Keratinocyte (primary cell): ENCODE data around the gene MRPL44. TPM values are rescaled to one million over a fixed set of nuclear protein-coding genes. Genes with fewer than 3 reads are reported as not detected.
"Not testable (repeated sequence)": the region's sequence is repeated elsewhere in the genome, so short reads cannot be mapped to it uniquely, and the experiment has no call there.

Experiments used
- DNase-seq: peaks from one replicate; pipeline ENCODE4 v3.0.0-alpha.2; 2011; ENCODE audit warnings: low read depth, missing footprints, low spot score
- FAIRE-seq: peaks from 2 replicates; lab custom pipeline; 2011; peaks lifted over from hg19 to GRCh38; lab: Jason Lieb, UNC
- H2AFZ ChIP-seq: 2 replicates; pipeline ENCODE4 v1.6.0; 2012; ENCODE audit warnings: low read length, control low read depth, inconsistent platforms; ENCODE audit not compliant: control insufficient read depth
- H3K27ac ChIP-seq: 2 replicates; pipeline ENCODE4 v1.5.1; 2011; ENCODE audit warnings: low read length; ENCODE audit not compliant: control insufficient read depth, insufficient read depth
- H3K27me3 ChIP-seq: 3 replicates; pipeline ENCODE4 v1.6.0; 2011; ENCODE audit warnings: low read length; ENCODE audit not compliant: control insufficient read depth, insufficient read depth; ENCODE audit errors: extremely low read depth
- H3K36me3 ChIP-seq, 2 experiments: 2 replicates in 1 of 2; 3 replicates in 1 of 2; pipeline ENCODE4 v1.5.1; 2011; ENCODE audit warnings: low read length in 2 of 2, mild to moderate bottlenecking in 1 of 2; ENCODE audit not compliant: control insufficient read depth in 2 of 2, insufficient read depth in 2 of 2; ENCODE audit errors: extremely low read depth in 1 of 2
- H3K4me1 ChIP-seq: 3 replicates; pipeline ENCODE4 v1.5.1; 2011; ENCODE audit warnings: low read length; ENCODE audit not compliant: control insufficient read depth, insufficient read depth; ENCODE audit errors: extremely low read depth
- H3K4me2 ChIP-seq: 3 replicates; pipeline ENCODE4 v1.6.0; 2011; ENCODE audit warnings: low read depth, low read length; ENCODE audit not compliant: control insufficient read depth, insufficient read depth; ENCODE audit errors: extremely low read depth
- H3K4me3 ChIP-seq, 3 experiments: fragments of 200-600 bp in 1 of 3; sonication (generic) in 1 of 3; 2 replicates in 2 of 3; 3 replicates in 1 of 3; pipeline ENCODE4 v1.5.1; 2011 to 2016; ENCODE audit warnings: low read length in 3 of 3, mild to moderate bottlenecking in 3 of 3, control low read depth in 2 of 3, inconsistent platforms in 1 of 3, low read depth in 1 of 3, mixed read lengths in 1 of 3, mixed run types in 1 of 3, moderate library complexity in 1 of 3; ENCODE audit not compliant: control insufficient read depth in 2 of 3, insufficient read depth in 2 of 3; ENCODE audit errors: extremely low read depth in 1 of 3
- H3K79me2 ChIP-seq: 2 replicates; pipeline ENCODE4 v1.6.0; 2012; ENCODE audit warnings: low read length; ENCODE audit not compliant: control insufficient read depth, insufficient read depth
- H3K9ac ChIP-seq: 3 replicates; pipeline ENCODE4 v1.6.0; 2011; ENCODE audit warnings: low read length; ENCODE audit not compliant: control insufficient read depth, insufficient read depth; ENCODE audit errors: extremely low read depth
- H3K9me1 ChIP-seq: 3 replicates; pipeline ENCODE4 v1.6.0; 2011; ENCODE audit warnings: low read length; ENCODE audit not compliant: control insufficient read depth, insufficient read depth; ENCODE audit errors: extremely low read depth
- H3K9me3 ChIP-seq: 2 replicates; pipeline ENCODE4 v1.5.1; 2012; ENCODE audit warnings: low read depth, low read length; ENCODE audit not compliant: control insufficient read depth
- H4K20me1 ChIP-seq: 3 replicates; pipeline ENCODE4 v1.6.0; 2011; ENCODE audit warnings: low read length; ENCODE audit not compliant: control insufficient read depth, insufficient read depth; ENCODE audit errors: extremely low read depth
- EZH2 ChIP-seq: IDR thresholded peaks from one replicate; pipeline ENCODE4 v1.6.1; 2012; ENCODE audit warnings: inconsistent platforms, mild to moderate bottlenecking, low read length, moderate library complexity
- dilution Hi-C: fragments of 300-500 bp; cut with MboI; formaldehyde crosslinking; loops from one replicate; pipeline ENCODE4 v1.7.0; 2020; ENCODE audit warnings: low sequenced_read_pairs; ENCODE audit not compliant: extremely low pct_ligation_motif_present
- polyA plus RNA-seq, 5 experiments: library from polyadenylated mRNA; depleted of rRNA in 3 of 5; stranded (reverse) in 3 of 5; stranded (forward) in 1 of 5; unstranded in 1 of 5; fragments of >200 nt; gene quantifications; 1 replicate in 1 of 5; 2 replicates in 3 of 5; 3 replicates in 1 of 5; pipeline versions ENCODE4 v1.2.1 to v1.2.3, GENCODE V29; 2011 to 2012; ENCODE audit warnings: missing spikeins in 2 of 5, low read depth in 1 of 5, low replicate concordance in 1 of 5
- TF ChIP-seq, protein P1 (sequence below), 3 experiments: IDR thresholded peaks in 1 of 3; conservative IDR thresholded peaks in 1 of 3; optimal IDR thresholded peaks in 1 of 3; 2 replicates in 2 of 3; 3 replicates in 1 of 3; pipeline versions ENCODE3 to v1.5.1; 2011; ENCODE audit warnings: low read length in 3 of 3, mild to moderate bottlenecking in 3 of 3, moderate library complexity in 2 of 3, control low read depth in 1 of 3, inconsistent platforms in 1 of 3; ENCODE audit not compliant: insufficient read depth in 2 of 3; ENCODE audit errors: extremely low read depth in 1 of 3

Gene MRPL44
- polyA plus RNA-seq, 1 donor (not counting 4 experiments of a cell fraction or from before 2014, with no cell fraction given), result 27.1 TPM

DNA sequence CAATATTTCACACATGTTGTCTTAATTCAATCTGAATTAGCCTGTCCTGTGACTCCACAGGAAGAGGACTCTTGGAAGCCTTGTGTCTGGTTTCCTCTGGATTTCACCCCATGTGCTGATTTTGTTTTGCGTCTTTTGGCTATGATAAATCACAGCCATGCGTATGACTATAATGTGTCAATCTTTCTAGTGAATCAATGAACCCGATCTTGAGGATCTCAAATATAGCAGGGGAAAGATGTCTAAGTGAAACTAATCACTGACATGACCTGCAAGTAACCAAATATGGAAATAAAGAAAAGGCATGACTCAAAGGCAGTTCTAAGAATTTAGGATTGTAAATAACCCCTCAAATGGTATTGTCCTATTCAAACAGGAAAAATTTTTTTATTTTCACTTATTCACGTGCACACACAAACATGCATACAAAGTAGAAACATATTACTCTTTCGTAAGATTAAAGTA is 20.4 kb upstream of the MRPL44 start:
- dilution Hi-C loops, result no loop called here
- Histone ChIP-seq H3K27ac (no peak overlapping the region), H3K9me1 (no peaks in the 10 kb centered on the region), H3K9ac (no peak overlapping the region), H3K27me3 (no peaks in the 10 kb centered on the region), H3K9me3 (no peaks in the 10 kb centered on the region), H2AFZ (no peak overlapping the region), H4K20me1 (no peaks in the 10 kb centered on the region), H3K4me2 (no peak overlapping the region), H3K4me1 (peaks cover 15% of the 10 kb centered on the region), H3K79me2 (peaks cover 84% of the 10 kb centered on the region), H3K36me3 (no peaks in the 10 kb centered on the region), H3K4me3 (no peak overlapping the region)
- TF ChIP-seq, protein P1, sequence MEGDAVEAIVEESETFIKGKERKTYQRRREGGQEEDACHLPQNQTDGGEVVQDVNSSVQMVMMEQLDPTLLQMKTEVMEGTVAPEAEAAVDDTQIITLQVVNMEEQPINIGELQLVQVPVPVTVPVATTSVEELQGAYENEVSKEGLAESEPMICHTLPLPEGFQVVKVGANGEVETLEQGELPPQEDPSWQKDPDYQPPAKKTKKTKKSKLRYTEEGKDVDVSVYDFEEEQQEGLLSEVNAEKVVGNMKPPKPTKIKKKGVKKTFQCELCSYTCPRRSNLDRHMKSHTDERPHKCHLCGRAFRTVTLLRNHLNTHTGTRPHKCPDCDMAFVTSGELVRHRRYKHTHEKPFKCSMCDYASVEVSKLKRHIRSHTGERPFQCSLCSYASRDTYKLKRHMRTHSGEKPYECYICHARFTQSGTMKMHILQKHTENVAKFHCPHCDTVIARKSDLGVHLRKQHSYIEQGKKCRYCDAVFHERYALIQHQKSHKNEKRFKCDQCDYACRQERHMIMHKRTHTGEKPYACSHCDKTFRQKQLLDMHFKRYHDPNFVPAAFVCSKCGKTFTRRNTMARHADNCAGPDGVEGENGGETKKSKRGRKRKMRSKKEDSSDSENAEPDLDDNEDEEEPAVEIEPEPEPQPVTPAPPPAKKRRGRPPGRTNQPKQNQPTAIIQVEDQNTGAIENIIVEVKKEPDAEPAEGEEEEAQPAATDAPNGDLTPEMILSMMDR (optimal IDR thresholded peaks at IDR 0.05 in 1 of 3, IDR thresholded peaks at IDR 0.05 in 1 of 3, conservative IDR thresholded peaks at IDR 0.05 in 1 of 3; ENCODE audit: extremely low read depth in 1 of 3, insufficient read depth in 2 of 3, low read length in 3 of 3), result no peak
- no peak for TF ChIP-seq EZH2
- DNase-seq, result no peak
- FAIRE-seq, result no peak

- FAIRE-seq, result no peak
- no peaks in the 10 kb centered on the region for H3K36me3 ChIP-seq
- H3K4me1 ChIP-seq, result peaks cover 17% of the 10 kb centered on the region
- DNase-seq, result no peak
- no peak overlapping the region for H3K27ac ChIP-seq
- H3K79me2 ChIP-seq, result peaks cover 80% of the 10 kb centered on the region
- H3K9ac ChIP-seq, result no peak overlapping the region
- no peaks in the 10 kb centered on the region for H3K9me1 ChIP-seq
- H3K9me3 ChIP-seq, result no peaks in the 10 kb centered on the region
- dilution Hi-C loops, result no loop called here
- TF ChIP-seq, protein P1 (optimal IDR thresholded peaks at IDR 0.05 in 1 of 3, IDR thresholded peaks at IDR 0.05 in 1 of 3, conservative IDR thresholded peaks at IDR 0.05 in 1 of 3; ENCODE audit: extremely low read depth in 1 of 3, insufficient read depth in 2 of 3, low read length in 3 of 3), result no peak
- no peak for TF ChIP-seq EZH2
- H3K4me3 ChIP-seq, result no peak overlapping the region
- no peaks in the 10 kb centered on the region for H3K27me3 ChIP-seq
- no peak overlapping the region for H3K4me2 ChIP-seq
- no peaks in the 10 kb centered on the region for H4K20me1 ChIP-seq
- no peak overlapping the region for H2AFZ ChIP-seq
Measured at GRCh38 chr2:223937535-223937934, 19.7 kb upstream of the MRPL44 start.

DNA sequence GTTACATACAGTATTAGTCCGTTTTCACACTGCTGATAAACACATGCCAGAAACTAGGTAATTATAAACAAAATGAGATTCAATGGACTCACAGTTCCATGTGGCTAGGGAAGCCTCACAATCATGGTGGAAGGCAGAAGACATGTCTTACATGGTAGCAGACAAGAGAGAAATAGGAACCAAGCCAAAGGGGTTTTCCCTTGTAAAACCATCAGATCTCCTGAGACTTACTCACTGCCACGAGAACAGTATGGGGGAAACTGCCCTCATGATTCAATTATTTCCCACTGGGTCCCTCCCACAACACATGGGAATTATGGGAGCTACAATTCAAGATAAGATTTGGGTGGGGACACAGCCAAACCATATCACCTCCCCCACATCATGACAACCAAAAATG is 17.8 kb upstream of the MRPL44 start:
- H3K4me2 ChIP-seq, H3K9ac ChIP-seq, H2AFZ ChIP-seq, H3K27ac ChIP-seq, FAIRE-seq, H3K9me3 ChIP-seq, H3K4me3 ChIP-seq, H3K27me3 ChIP-seq, H4K20me1 ChIP-seq, DNase-seq, dilution Hi-C loops, H3K9me1 ChIP-seq, H3K36me3 ChIP-seq: not testable (repeated sequence)
- peaks cover 79% of the 10 kb centered on the region for H3K79me2 ChIP-seq
- H3K4me1 ChIP-seq, result peaks cover 21% of the 10 kb centered on the region
